HCT116 (cell line): ENCODE results near the gene TP53AIP1.

ENCODE experiments used
- POLR2AphosphoS5 ChIP-seq: IDR thresholded peaks from 2 replicates; pipeline ENCODE4 v1.6.1; 2011; ENCODE audit warnings: mild to moderate bottlenecking, low read depth, low read length, moderate library complexity
- ZBTB33 ChIP-seq: IDR thresholded peaks from 2 replicates; pipeline ENCODE4 v1.6.1; 2011; ENCODE audit warnings: mild to moderate bottlenecking, low read length, moderate library complexity; ENCODE audit not compliant: insufficient replicate concordance; ENCODE audit errors: extremely low read depth

GRCh38 chr11:128938156-128938885, 4.3 kb downstream of the TP53AIP1 start:
- TF ChIP-seq ZBTB33 (no peak), POLR2AphosphoS5 (no peak)
